Measurements from ENCODE around the gene GLE1.
"Not testable (repeated sequence)": the region's sequence is repeated elsewhere in the genome, so short reads cannot be mapped to it uniquely, and the experiment has no call there.

The GLE1 gene

DNA sequence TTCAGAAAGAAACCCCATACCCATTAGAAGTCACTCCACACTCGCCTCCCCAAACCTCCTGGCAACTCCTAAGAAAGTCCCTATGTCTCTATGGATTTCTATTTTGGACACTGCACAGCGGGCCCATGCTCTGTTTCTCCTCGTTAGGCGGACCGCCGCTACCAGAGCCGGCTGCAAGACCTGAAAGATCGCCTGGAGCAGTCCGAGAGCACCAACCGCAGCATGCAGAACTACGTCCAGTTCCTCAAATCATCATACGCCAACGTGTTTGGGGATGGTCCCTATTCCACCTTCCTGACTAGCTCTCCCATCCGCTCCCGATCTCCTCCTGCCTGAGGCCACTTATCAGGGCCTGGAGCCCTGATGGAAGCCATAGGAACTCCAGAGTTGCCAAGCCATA lies 4.6 kb upstream of the GLE1 start:
- no peak overlapping the region for H3K4me3 ChIP-seq (ENCODE audit: low read depth, low read length)
- H3K4me1 ChIP-seq, result peaks cover 5% of the 10 kb centered on the region
- TF ChIP-seq, protein P1, sequence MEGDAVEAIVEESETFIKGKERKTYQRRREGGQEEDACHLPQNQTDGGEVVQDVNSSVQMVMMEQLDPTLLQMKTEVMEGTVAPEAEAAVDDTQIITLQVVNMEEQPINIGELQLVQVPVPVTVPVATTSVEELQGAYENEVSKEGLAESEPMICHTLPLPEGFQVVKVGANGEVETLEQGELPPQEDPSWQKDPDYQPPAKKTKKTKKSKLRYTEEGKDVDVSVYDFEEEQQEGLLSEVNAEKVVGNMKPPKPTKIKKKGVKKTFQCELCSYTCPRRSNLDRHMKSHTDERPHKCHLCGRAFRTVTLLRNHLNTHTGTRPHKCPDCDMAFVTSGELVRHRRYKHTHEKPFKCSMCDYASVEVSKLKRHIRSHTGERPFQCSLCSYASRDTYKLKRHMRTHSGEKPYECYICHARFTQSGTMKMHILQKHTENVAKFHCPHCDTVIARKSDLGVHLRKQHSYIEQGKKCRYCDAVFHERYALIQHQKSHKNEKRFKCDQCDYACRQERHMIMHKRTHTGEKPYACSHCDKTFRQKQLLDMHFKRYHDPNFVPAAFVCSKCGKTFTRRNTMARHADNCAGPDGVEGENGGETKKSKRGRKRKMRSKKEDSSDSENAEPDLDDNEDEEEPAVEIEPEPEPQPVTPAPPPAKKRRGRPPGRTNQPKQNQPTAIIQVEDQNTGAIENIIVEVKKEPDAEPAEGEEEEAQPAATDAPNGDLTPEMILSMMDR (IDR thresholded peaks at IDR 0.05; ENCODE audit: low read depth, low read length), result no peak
- H3K27me3 ChIP-seq, result no peaks in the 10 kb centered on the region
- DNase-seq, result no peak
- no peaks in the 10 kb centered on the region for H3K9me3 ChIP-seq
- H3K36me3 ChIP-seq, result peaks cover 18% of the 10 kb centered on the region

DNA sequence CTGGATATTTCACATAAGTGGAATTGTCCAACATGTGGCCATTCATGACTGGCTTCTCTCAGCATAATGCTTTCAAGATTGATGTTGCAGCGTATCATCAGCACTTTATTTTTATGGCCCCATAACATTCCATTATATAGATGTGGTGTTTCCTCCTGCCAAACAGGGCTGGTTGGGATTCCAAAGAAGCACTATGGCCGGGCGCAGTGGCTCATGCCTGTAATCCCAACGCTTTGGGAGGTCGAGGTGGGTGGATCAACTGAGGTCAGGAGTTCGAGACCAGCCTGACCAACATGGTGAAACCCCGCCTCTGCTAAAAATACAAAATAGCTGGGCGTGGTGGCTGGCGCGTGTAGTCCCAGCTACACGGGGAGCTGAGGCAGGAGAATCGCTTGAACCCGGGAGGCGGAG lies 1.1 kb upstream of the GLE1 start:
- H3K27me3 ChIP-seq, H3K9me3 ChIP-seq, H3K4me1 ChIP-seq, H3K36me3 ChIP-seq, DNase-seq: not testable (repeated sequence)
- H3K4me3 ChIP-seq (ENCODE audit: low read depth, low read length), result peak overlapping the region; percentile 77; the same call in 1 of the 2 replicates

DNA sequence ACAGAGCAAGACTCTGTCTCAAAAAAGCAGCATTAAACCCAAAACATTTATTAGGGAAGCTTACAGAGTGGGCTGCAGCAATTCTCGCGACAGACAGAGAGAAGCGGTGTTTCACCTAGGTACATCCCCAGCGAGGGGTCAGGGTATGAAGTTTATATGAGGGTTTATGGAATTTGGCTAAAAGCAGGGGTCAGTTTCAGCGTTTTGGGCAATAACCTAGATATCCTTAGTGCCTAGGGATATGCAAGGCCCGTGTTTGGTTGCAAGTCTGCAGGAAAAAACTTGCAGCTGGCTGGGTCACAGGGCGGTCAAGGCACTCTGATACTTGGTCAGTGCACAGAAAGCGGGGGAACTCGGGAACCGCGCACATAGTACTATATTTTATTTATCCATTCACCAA lies 649 bp upstream of the GLE1 start:
- TF ChIP-seq, protein P1 (IDR thresholded peaks at IDR 0.05; ENCODE audit: low read depth, low read length), result no peak
- H3K36me3 ChIP-seq, result no peaks in the 10 kb centered on the region; the same call in none of the 2 replicates
- DNase-seq, result no peak
- H3K27me3 ChIP-seq, result no peaks in the 10 kb centered on the region
- no peaks in the 10 kb centered on the region for H3K9me3 ChIP-seq
- no peaks in the 10 kb centered on the region for H3K4me1 ChIP-seq
- peak overlapping the region; percentile 77 for H3K4me3 ChIP-seq (ENCODE audit: low read depth, low read length)

DNA sequence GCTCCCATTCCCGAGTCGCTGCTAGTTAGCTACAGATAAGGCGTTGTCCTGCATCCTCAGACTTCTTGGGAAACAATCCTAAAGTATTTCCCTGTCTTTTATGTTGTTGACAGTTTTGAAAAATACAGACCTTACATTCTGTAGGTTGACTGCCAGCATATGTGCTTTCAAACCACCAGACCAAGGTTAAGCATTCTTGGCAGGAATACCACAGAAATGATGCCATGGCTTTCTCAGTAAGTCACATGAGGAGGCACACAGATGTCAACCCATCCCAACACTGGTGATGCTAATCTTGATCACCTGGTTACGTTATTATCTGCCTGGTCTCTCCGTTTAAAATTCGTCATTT lies 871 bp downstream of the GLE1 start:
- Histone ChIP-seq H3K27me3 (no peaks in the 10 kb centered on the region), H3K9me3 (no peaks in the 10 kb centered on the region), H3K4me3 (ENCODE audit: low read depth, low read length) (peak overlapping the region; percentile 77), H3K4me1 (no peaks in the 10 kb centered on the region), H3K36me3 (no peaks in the 10 kb centered on the region; the same call in none of the 2 replicates)
- TF ChIP-seq, protein P1 (IDR thresholded peaks at IDR 0.05; ENCODE audit: low read depth, low read length), result no peak
- no peak for DNase-seq

DNA sequence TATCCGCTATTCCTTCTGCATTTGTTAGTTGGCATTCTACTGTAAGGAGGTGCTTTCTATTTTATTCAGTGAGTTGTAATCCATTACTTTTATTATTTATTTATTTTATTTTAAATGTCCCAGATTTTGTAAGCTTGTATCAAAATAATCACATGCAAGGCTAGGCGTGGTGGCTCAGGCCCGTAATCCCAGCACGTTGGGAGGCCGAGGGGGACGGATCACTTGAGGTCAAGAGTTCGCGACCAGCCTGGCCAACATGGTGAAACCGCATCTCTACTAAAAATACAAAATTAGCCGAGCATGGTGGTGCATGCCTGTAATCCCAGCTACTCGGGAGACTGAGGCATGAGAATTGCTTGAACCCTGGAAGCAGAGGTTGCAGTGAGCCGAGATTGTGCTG lies 1.4 kb downstream of the GLE1 start:
- H3K4me3 ChIP-seq (ENCODE audit: low read depth, low read length), result peak overlapping the region; percentile 77; the same call in 1 of the 2 replicates
- H3K36me3 ChIP-seq, DNase-seq, H3K27me3 ChIP-seq, H3K4me1 ChIP-seq, H3K9me3 ChIP-seq: not testable (repeated sequence)

DNA sequence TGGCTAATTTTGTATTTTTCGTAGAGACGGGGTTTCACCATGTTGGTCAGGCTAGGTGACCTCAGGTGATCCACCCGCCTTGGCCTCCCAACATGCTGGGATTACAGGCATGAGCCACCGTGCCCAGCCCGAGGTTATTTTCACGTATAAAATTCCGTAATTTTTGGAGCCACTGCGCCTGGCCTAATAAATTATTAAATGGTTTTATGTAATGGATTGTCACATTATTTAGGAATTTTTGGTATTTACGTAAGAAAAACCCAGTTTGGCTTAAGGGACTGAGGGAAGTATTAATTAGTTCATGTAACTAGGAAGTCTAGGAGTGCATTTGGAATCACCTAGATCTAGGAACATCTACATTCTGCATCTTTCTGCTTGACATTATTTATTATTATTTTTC lies 8.3 kb downstream of the GLE1 start:
- TF ChIP-seq, protein P1 (IDR thresholded peaks at IDR 0.05; ENCODE audit: low read depth, low read length), result no peak
- Histone ChIP-seq H3K9me3 (no peaks in the 10 kb centered on the region), H3K4me3 (ENCODE audit: low read depth, low read length) (no peak overlapping the region), H3K27me3 (no peaks in the 10 kb centered on the region), H3K36me3 (peaks cover 16% of the 10 kb centered on the region), H3K4me1 (no peaks in the 10 kb centered on the region)
- DNase-seq, result no peak

DNA sequence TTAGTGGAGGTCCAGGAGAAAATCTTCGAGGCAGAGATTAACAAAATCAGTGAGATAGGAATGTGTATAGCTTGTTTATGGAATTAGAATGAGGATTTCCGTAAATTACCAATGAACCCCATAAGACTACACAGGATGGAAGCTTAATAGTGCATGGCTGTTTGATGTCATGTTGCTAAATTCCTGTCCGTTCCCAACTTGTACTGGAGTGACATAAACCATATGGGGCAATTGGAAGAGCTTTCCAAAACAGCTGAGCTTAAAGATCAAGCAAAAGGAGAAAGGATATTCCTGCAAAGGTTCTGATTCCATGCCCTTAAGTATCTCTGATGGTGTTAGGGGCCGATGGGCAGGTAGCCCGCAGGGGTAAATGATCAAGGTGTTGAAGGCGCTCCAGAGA lies 17.4 kb downstream of the GLE1 start:
- peaks cover 14% of the 10 kb centered on the region for H3K36me3 ChIP-seq
- H3K27me3 ChIP-seq, result no peaks in the 10 kb centered on the region
- H3K4me3 ChIP-seq (ENCODE audit: low read depth, low read length), result no peak overlapping the region
- peaks cover 6% of the 10 kb centered on the region for H3K4me1 ChIP-seq
- TF ChIP-seq, protein P1 (IDR thresholded peaks at IDR 0.05; ENCODE audit: low read depth, low read length), result no peak
- DNase-seq, result no peak
- no peaks in the 10 kb centered on the region for H3K9me3 ChIP-seq
